ENCODE data around the gene CRIM1.

DNA sequence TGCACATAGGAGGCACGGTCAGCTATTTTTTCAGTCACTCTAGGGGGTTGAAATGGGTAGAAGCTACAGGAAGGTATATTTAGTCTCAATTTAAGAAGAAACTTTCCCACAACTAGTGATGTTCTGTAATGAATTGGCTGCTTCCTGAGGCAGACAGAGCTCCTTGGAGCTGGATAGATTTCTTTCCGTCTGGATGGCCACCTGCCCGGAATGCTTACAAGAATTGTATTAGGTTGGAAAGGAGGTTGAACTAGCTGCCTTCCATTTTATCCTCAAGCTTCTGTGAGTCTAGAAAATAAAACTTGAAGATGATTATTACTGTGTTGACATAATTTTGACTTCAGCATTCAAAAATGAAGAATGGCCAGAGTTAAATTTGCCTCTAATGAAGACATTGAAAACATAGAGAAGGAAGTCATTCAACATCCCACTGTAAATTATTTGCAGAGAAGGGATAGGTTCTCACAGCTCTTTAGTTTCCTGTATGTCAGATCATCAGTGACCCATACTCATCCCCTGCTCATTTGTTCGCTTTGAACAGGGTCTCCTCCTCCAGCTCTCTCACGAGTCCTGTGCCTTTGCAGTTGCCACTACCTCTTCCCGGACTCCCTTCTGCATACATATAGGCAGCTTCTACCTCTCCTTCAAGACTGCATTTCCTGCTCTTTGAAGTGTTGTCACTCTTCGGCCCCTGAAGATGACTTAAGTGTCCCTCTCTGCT is 88.8 kb downstream of the CRIM1 start:
- TF ChIP-seq, protein P1, sequence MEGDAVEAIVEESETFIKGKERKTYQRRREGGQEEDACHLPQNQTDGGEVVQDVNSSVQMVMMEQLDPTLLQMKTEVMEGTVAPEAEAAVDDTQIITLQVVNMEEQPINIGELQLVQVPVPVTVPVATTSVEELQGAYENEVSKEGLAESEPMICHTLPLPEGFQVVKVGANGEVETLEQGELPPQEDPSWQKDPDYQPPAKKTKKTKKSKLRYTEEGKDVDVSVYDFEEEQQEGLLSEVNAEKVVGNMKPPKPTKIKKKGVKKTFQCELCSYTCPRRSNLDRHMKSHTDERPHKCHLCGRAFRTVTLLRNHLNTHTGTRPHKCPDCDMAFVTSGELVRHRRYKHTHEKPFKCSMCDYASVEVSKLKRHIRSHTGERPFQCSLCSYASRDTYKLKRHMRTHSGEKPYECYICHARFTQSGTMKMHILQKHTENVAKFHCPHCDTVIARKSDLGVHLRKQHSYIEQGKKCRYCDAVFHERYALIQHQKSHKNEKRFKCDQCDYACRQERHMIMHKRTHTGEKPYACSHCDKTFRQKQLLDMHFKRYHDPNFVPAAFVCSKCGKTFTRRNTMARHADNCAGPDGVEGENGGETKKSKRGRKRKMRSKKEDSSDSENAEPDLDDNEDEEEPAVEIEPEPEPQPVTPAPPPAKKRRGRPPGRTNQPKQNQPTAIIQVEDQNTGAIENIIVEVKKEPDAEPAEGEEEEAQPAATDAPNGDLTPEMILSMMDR (IDR thresholded peaks at IDR 0.05 in 4 of 5, conservative IDR thresholded peaks at IDR 0.05 in 1 of 5): no peak
- TF ChIP-seq POLR2A (IDR thresholded peaks at IDR 0.05): no peak
